Retinal pigment epithelial cell (primary cell): ENCODE results near the gene SAPCD2.
A peak's percentile ranks its signal among the peaks of the same experiment; 100 is the strongest.

Experiments used
- DNase-seq: peaks from one replicate; pipeline ENCODE4 v3.0.0-alpha.2; 2010; ENCODE audit warnings: low read depth
- H3K4me3 ChIP-seq: 2 replicates; pipeline ENCODE4 v1.5.1; 2011; ENCODE audit warnings: mild to moderate bottlenecking, low read length, control low read depth, moderate library complexity
- CTCF ChIP-seq: conservative IDR thresholded peaks from 2 replicates; pipeline ENCODE4 v1.5.1; 2011; ENCODE audit warnings: low read depth, low read length, control low read depth, inconsistent platforms

SAPCD2 gene

DNA sequence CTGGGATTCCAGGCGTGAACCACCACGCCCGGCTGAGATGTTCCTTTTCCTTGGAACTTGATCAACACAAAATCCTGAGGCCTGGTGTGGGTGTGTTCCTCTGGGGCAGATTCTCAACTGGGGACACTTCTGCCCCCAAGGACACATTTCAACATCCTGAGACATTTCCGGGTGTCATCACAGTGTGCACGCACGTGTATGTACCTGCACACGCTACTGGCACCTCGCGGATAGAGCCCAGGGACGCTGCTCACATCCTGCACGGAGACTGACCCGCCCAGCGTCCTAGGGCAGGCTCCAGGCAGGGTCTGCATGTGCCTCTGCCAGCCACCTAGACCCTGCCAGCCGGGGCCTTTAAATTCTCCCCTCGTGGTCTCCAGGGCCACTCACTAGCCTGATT lies 8.0 kb downstream of the SAPCD2 start:
- no peak for DNase-seq
- no peak overlapping the region for H3K4me3 ChIP-seq
- no peak for TF ChIP-seq CTCF

DNA sequence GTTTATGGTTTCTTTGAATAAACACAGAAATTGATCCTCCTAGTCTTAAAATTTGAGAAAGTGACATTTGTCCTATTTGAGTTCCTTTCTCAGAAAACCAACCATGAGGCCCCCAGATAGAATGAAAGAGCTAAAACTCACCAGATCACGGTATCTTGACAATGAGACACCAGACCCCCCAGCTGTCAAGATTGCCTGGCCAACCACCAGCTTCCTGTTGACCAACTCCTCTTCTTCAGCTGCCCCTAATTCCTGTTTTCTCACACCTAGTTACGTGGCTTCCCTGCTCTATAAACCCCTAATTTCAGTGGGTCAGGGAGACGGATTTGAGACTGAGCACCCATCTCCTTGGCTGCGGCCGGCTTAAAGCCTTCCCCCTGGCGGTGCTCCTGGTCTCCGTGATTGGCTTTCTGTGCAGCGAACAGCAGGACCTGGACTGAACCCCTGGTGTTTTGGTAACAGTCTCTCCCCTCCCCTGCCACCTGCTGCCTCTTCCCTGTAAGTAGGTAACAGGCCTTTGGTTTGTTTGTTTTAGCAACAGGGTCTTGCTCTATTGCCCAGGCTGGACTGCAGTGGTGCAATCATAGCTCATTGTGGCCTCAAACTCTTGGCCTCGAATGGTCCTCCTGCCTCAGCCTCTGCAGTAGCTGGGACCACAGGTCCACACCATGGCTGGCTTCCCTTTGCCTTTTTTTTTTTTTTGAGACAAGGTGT lies 11.7 kb downstream of the SAPCD2 start:
- no peak for TF ChIP-seq CTCF
- H3K4me3 ChIP-seq, result no peak overlapping the region
- DNase-seq, result no peak

DNA sequence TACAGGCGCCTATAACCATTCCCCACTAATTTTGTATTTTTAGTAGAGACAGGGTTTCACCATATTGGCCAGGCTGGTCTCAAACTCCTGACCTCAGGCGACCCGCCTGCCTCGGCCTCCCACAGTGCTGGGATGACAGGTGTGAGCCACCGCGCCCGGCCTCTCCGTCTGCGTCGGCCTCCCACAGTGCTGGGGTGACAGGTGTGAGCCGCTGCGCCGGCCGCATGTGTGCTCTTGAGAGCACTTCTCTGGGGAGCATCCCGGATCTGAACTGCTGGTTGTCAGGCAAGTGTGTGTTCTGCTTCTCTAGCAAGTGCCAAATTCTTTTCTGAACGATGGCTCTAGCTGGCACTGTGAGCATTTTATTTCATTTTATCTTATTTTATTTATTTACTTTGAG lies 12.8 kb downstream of the SAPCD2 start:
- DNase-seq, result no peak
- no peak for TF ChIP-seq CTCF
- H3K4me3 ChIP-seq, result no peak overlapping the region

GRCh38 chr9:137056739-137057415 lies 13.5 kb downstream of the SAPCD2 start:
- H3K4me3 ChIP-seq, result no peak overlapping the region
- no peak for TF ChIP-seq CTCF
- DNase-seq, result no peak

DNA sequence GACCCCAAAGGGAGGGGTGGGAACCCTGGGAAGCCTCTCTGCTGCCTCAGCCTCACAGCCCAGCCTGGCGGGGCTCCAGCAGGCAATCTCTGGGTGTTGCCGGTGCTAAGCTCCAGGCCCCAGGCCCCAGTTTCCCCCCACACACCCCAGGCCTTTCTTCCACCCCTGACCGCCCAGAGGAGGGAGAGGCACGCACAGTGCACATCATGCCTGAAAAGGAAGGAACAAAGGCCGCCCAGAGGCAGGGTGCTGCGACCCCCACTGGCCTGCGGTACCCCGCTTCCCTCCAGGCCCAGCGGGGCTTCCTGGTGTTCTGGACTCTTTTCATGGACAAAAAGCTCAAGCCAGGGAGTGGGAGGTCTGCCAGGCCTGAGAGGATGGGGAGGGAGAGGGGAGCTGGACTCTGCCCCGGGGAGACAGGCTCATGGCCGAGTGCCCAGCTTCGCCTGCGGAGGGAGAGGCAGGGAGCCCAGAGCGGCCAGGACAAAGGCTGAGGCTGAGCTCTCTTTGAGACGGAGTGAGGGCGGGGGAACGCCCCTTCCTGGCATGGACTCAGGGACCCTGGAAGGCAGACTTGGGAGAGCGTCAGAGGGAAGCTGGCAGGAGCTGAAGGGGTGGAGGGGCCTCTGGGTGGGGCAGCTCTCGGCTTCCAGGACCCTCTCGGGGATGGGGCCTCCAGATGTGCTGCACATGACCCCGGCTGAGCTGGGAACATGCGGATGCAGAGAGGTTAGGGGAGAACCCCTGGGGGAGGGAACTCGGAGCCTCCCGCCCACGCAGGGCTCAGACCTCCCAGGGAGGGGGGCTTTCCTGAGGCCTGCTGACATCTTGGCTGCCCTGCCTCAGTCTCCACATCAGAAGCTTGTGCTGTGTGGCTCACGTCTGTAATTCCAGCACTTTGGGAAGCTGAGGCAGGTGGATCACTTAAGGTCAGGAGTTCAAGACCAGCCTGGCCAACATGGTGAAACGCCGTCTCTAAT lies 14.7 kb downstream of the SAPCD2 start:
- peak; percentile 41 for DNase-seq
- no peak for TF ChIP-seq CTCF

DNA sequence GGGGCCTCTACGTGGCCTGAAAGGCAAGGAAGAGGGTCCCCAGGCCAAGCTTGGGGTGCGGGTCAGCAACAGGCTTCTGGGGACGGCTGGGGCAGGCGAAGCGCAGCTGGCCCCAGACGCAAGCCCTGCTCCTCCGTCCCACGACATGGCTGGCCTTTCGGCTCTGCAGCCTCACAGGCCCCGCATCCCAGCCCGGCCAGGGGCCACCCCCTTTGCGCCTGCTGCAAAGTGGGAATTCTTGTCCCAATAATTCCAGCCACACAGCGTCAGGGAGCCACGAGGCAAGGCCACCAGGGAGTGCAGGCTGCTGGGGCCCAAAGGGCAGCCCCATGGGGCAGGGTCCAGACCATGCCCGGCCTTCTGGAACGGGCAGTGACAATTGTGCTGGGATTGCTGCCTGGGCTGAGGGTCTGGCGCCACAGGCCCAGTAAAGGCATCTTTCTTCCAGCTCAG lies 15.4 kb downstream of the SAPCD2 start:
- DNase-seq, result no peak
- no peak for TF ChIP-seq CTCF
- no peak overlapping the region for H3K4me3 ChIP-seq

More for the DNA sequence above, 14.7 kb downstream of the SAPCD2 start:
- H3K4me3 ChIP-seq, result no peak overlapping the region
